ENCODE results near the gene TSC22D4.

The TSC22D4 gene

GRCh38 chr7:100441641-100442535 is 37.1 kb downstream of the TSC22D4 start:
- TF ChIP-seq FOXP2 (optimal IDR thresholded peaks at IDR 0.05; ENCODE audit: borderline replicate concordance, extremely low read depth, extremely low read length, insufficient read depth) (no peak), SIN3A (IDR thresholded peaks at IDR 0.05; ENCODE audit: borderline replicate concordance, insufficient read depth, low read length) (no peak), REST (IDR thresholded peaks at IDR 0.05; ENCODE audit: insufficient read depth in 1 of 2, low read depth in 2 of 2, low read length in 2 of 2) (no peak), POLR2AphosphoS5 (IDR thresholded peaks at IDR 0.05; ENCODE audit: low read depth, low read length) (no peak), TAF1 (IDR thresholded peaks at IDR 0.05; ENCODE audit: borderline replicate concordance, insufficient read depth, low read length) (no peak)

GRCh38 chr7:100438172-100438571 is 40.8 kb downstream of the TSC22D4 start:
- TF ChIP-seq REST (IDR thresholded peaks at IDR 0.05; ENCODE audit: insufficient read depth in 1 of 2, low read depth in 2 of 2, low read length in 2 of 2) (no peak), FOXP2 (optimal IDR thresholded peaks at IDR 0.05; ENCODE audit: borderline replicate concordance, extremely low read depth, extremely low read length, insufficient read depth) (no peak), TAF1 (IDR thresholded peaks at IDR 0.05; ENCODE audit: borderline replicate concordance, insufficient read depth, low read length) (no peak), SIN3A (IDR thresholded peaks at IDR 0.05; ENCODE audit: borderline replicate concordance, insufficient read depth, low read length) (no peak), POLR2AphosphoS5 (IDR thresholded peaks at IDR 0.05; ENCODE audit: low read depth, low read length) (no peak)

- TF ChIP-seq POLR2AphosphoS5 (IDR thresholded peaks at IDR 0.05; ENCODE audit: low read depth, low read length) (no peak), TAF1 (IDR thresholded peaks at IDR 0.05; ENCODE audit: borderline replicate concordance, insufficient read depth, low read length) (no peak), SIN3A (IDR thresholded peaks at IDR 0.05; ENCODE audit: borderline replicate concordance, insufficient read depth, low read length) (no peak), REST (IDR thresholded peaks at IDR 0.05; ENCODE audit: insufficient read depth in 1 of 2, low read depth in 2 of 2, low read length in 2 of 2) (no peak), FOXP2 (optimal IDR thresholded peaks at IDR 0.05; ENCODE audit: borderline replicate concordance, extremely low read depth, extremely low read length, insufficient read depth) (no peak)
Observed at GRCh38 chr7:100437150-100438100, 41.6 kb downstream of the TSC22D4 start.

GRCh38 chr7:100435401-100436304 is 43.4 kb downstream of the TSC22D4 start:
- TF ChIP-seq FOXP2 (optimal IDR thresholded peaks at IDR 0.05; ENCODE audit: borderline replicate concordance, extremely low read depth, extremely low read length, insufficient read depth) (no peak), POLR2AphosphoS5 (IDR thresholded peaks at IDR 0.05; ENCODE audit: low read depth, low read length) (peak; percentile 67; the same call in 1 of the 2 replicates), REST (IDR thresholded peaks at IDR 0.05; ENCODE audit: insufficient read depth in 1 of 2, low read depth in 2 of 2, low read length in 2 of 2) (no peak), SIN3A (IDR thresholded peaks at IDR 0.05; ENCODE audit: borderline replicate concordance, insufficient read depth, low read length) (no peak; the same call in 1 of the 2 replicates), TAF1 (IDR thresholded peaks at IDR 0.05; ENCODE audit: borderline replicate concordance, insufficient read depth, low read length) (no peak; the same call in 1 of the 2 replicates)
